H1 (cell line): ENCODE measurements around the gene RIMBP2. TPM values are rescaled to one million over a fixed set of nuclear protein-coding genes. Genes with fewer than 3 reads are reported as not detected.

ENCODE experiments used
- CTCF ChIA-PET: fragments of 300-600 bp; sonication (Branson Sonifier 250); formaldehyde crosslinking; loops from one replicate; lab custom pipeline; 2021; ENCODE audit not compliant: partially characterized antibody; lab: Charles Lee
- POLR2A ChIA-PET: fragments of 300-600 bp; sonication (Branson Sonifier 250); formaldehyde crosslinking; loops from one replicate; lab custom pipeline; 2021; ENCODE audit warnings: inconsistent platforms; ENCODE audit not compliant: partially characterized antibody; lab: Charles Lee
- DNase-seq, 2 experiments: peaks; one replicate each; pipeline versions ENCODE4 v3.0.0 to v3.0.0-alpha.2; 2010 to 2022; ENCODE audit warnings: low spot score in 2 of 2, low read depth in 1 of 2, mixed read lengths in 1 of 2
- FAIRE-seq: peaks from 2 replicates; lab custom pipeline; 2011; peaks lifted over from hg19 to GRCh38; lab: Jason Lieb, UNC
- H2AFZ ChIP-seq: 2 replicates; pipeline ENCODE4 v1.8.1; 2012; ENCODE audit warnings: low read length, inconsistent platforms
- H2AK5ac ChIP-seq: 2 replicates; pipeline ENCODE4 v1.6.1; 2013; ENCODE audit warnings: low read depth, low read length
- H2BK120ac ChIP-seq: replicated peaks from 2 replicates; pipeline ENCODE3; 2013; ENCODE audit warnings: low read depth, low read length, inconsistent platforms
- H2BK12ac ChIP-seq: 2 replicates; pipeline ENCODE4 v1.6.1; 2013; ENCODE audit warnings: low read depth, low read length
- H2BK15ac ChIP-seq: 2 replicates; pipeline ENCODE4 v1.6.1; 2013; ENCODE audit warnings: low read length
- H2BK20ac ChIP-seq: 2 replicates; pipeline ENCODE4 v1.6.1; 2013; ENCODE audit warnings: low read length
- H2BK5ac ChIP-seq: 2 replicates; pipeline ENCODE4 v1.6.1; 2013; ENCODE audit warnings: low read depth, low read length
- H3K14ac ChIP-seq: 2 replicates; pipeline ENCODE4 v1.6.1; 2013; ENCODE audit warnings: inconsistent platforms; ENCODE audit not compliant: insufficient read length
- H3K18ac ChIP-seq: 2 replicates; pipeline ENCODE4 v1.6.1; 2013; ENCODE audit warnings: low read length; ENCODE audit errors: extremely low read depth
- H3K23ac ChIP-seq: 2 replicates; pipeline ENCODE4 v1.6.1; 2013; ENCODE audit warnings: inconsistent platforms; ENCODE audit not compliant: insufficient read length
- H3K23me2 ChIP-seq: 2 replicates; pipeline ENCODE4 v1.6.1; 2013; ENCODE audit warnings: low read depth, low read length
- H3K27ac ChIP-seq: 2 replicates; pipeline ENCODE4 v1.6.1; 2011; ENCODE audit warnings: low read depth, low read length, inconsistent platforms
- H3K27me3 ChIP-seq, 4 experiments: replicated peaks in 1 of 4; 1 replicate in 1 of 4; 2 replicates in 3 of 4; pipeline versions ENCODE4 v1.6.1 to v1.8.1; 2011 to 2013; ENCODE audit warnings: low read length in 3 of 4, mild to moderate bottlenecking in 3 of 4, inconsistent platforms in 2 of 4, mixed read lengths in 2 of 4, moderate library complexity in 1 of 4; ENCODE audit not compliant: control insufficient read depth in 3 of 4, insufficient read depth in 3 of 4; ENCODE audit errors: extremely low read depth in 1 of 4
- H3K36me3 ChIP-seq, 4 experiments: 2 replicates each; pipeline versions ENCODE4 v1.6.1 to v1.8.1; 2011 to 2013; ENCODE audit warnings: mild to moderate bottlenecking in 4 of 4, low read length in 3 of 4, moderate library complexity in 2 of 4, control low read depth in 1 of 4, inconsistent platforms in 1 of 4; ENCODE audit not compliant: insufficient read depth in 4 of 4, control insufficient read depth in 2 of 4
- H3K4ac ChIP-seq: replicated peaks from 2 replicates; pipeline ENCODE3; 2013; ENCODE audit warnings: low read length, low read depth, mixed read lengths, inconsistent platforms; ENCODE audit not compliant: insufficient read length
- H3K4me1 ChIP-seq, 4 experiments: replicated peaks in 1 of 4; 1 replicate in 1 of 4; 2 replicates in 3 of 4; pipeline versions ENCODE4 v1.6.1 to v1.8.1; 2011 to 2013; ENCODE audit warnings: low read length in 3 of 4, inconsistent platforms in 2 of 4, mixed read lengths in 1 of 4; ENCODE audit not compliant: insufficient read depth in 4 of 4, control insufficient read depth in 3 of 4
- H3K4me2 ChIP-seq, 2 experiments: 2 replicates each; pipeline versions ENCODE4 v1.6.1 to v1.8.1; 2011 to 2013; ENCODE audit warnings: low read depth in 2 of 2, low read length in 2 of 2, control low read depth in 1 of 2, inconsistent platforms in 1 of 2, mild to moderate bottlenecking in 1 of 2; ENCODE audit not compliant: insufficient read depth in 1 of 2
- H3K4me3 ChIP-seq, 4 experiments: fragments of 200-600, 300-600 bp in 1 of 4; sonication (generic), shearing (Covaris generic), sonication (Bioruptor Twin) in 1 of 4; 2 replicates each; pipeline versions ENCODE4 v1.5.1 to v1.8.1; 2011 to 2016; ENCODE audit warnings: low read length in 4 of 4, low read depth in 3 of 4, control low read depth in 2 of 4, inconsistent platforms in 2 of 4, mild to moderate bottlenecking in 2 of 4, mixed read lengths in 1 of 4, moderate library complexity in 1 of 4; ENCODE audit not compliant: insufficient read depth in 2 of 4; ENCODE audit errors: extremely low read depth in 1 of 4
- H3K56ac ChIP-seq: replicated peaks from 2 replicates; pipeline ENCODE3; 2013; ENCODE audit warnings: low read depth, mild to moderate bottlenecking, mixed read lengths, low read length, inconsistent platforms; ENCODE audit not compliant: insufficient read length
- H3K79me1 ChIP-seq: 2 replicates; pipeline ENCODE4 v1.6.1; 2013; ENCODE audit warnings: low read depth, low read length, control low read depth
- H3K79me2 ChIP-seq, 2 experiments: 2 replicates each; pipeline versions ENCODE4 v1.6.1 to v1.8.1; 2012 to 2013; ENCODE audit warnings: low read length in 2 of 2, mild to moderate bottlenecking in 2 of 2, inconsistent platforms in 1 of 2; ENCODE audit not compliant: insufficient read depth in 2 of 2, control insufficient read depth in 1 of 2
- H3K9ac ChIP-seq, 4 experiments: replicated peaks in 1 of 4; 1 replicate in 1 of 4; 2 replicates in 3 of 4; pipeline versions ENCODE4 v1.6.1 to v1.8.1; 2011 to 2013; ENCODE audit warnings: low read depth in 3 of 4, low read length in 3 of 4, control low read depth in 2 of 4, mild to moderate bottlenecking in 2 of 4, moderate library complexity in 2 of 4, inconsistent platforms in 1 of 4; ENCODE audit errors: extremely low read depth in 1 of 4
- H3K9me3 ChIP-seq, 2 experiments: 2 replicates each; pipeline versions ENCODE4 v1.6.1 to v1.8.1; 2012 to 2013; ENCODE audit warnings: mild to moderate bottlenecking in 2 of 2, moderate library complexity in 2 of 2, control low read depth in 1 of 2, inconsistent platforms in 1 of 2, low read depth in 1 of 2, low read length in 1 of 2, mixed read lengths in 1 of 2; ENCODE audit not compliant: insufficient read depth in 2 of 2
- H4K20me1 ChIP-seq, 2 experiments: replicated peaks in 1 of 2; 2 replicates each; pipeline versions ENCODE3 to v1.8.1; 2011 to 2013; ENCODE audit warnings: inconsistent platforms in 2 of 2, low read length in 2 of 2, mild to moderate bottlenecking in 1 of 2; ENCODE audit not compliant: insufficient read depth in 2 of 2, control insufficient read depth in 1 of 2
- H4K5ac ChIP-seq: 2 replicates; pipeline ENCODE4 v1.6.1; 2013; ENCODE audit warnings: low read length, low read depth, mixed read lengths, inconsistent platforms; ENCODE audit not compliant: insufficient read length
- H4K8ac ChIP-seq: 2 replicates; pipeline ENCODE4 v1.8.0; 2013; ENCODE audit warnings: mild to moderate bottlenecking, moderate library complexity, low read length, inconsistent platforms; ENCODE audit not compliant: insufficient read depth; ENCODE audit errors: extremely low read depth
- H4K91ac ChIP-seq: replicated peaks from 2 replicates; pipeline ENCODE3; 2013; ENCODE audit warnings: low read length, mixed read lengths, inconsistent platforms; ENCODE audit not compliant: insufficient read length
- CHD1 ChIP-seq: IDR thresholded peaks from 2 replicates; pipeline ENCODE4 v1.6.1; 2012; ENCODE audit warnings: low read depth, low read length, improper control_type of control experiment
- CHD2 ChIP-seq: IDR thresholded peaks from 2 replicates; pipeline ENCODE4 v1.6.1; 2012; ENCODE audit warnings: low read length, improper control_type of control experiment
- CTBP2 ChIP-seq: IDR thresholded peaks from 2 replicates; pipeline ENCODE4 v1.7.0; 2011; ENCODE audit warnings: borderline replicate concordance, mild to moderate bottlenecking, moderate library complexity, mixed read lengths, low read length; ENCODE audit not compliant: insufficient read depth, insufficient read length
- HDAC2 ChIP-seq, 2 experiments: fragments of 300-600 bp in 1 of 2; sonication (generic) in 1 of 2; IDR thresholded peaks; 2 replicates each; pipeline ENCODE4 v1.6.1; 2011 to 2012; ENCODE audit warnings: low read depth in 2 of 2, low read length in 2 of 2, mild to moderate bottlenecking in 2 of 2, moderate library complexity in 2 of 2, borderline replicate concordance in 1 of 2, inconsistent platforms in 1 of 2
- JUN ChIP-seq: IDR thresholded peaks from 2 replicates; pipeline ENCODE4 v1.6.1; 2011; ENCODE audit warnings: low read depth, mild to moderate bottlenecking, improper control_type of control experiment, low read length
- POLR2A ChIP-seq, 2 experiments: IDR thresholded peaks; 1 replicate in 1 of 2; 2 replicates in 1 of 2; pipeline ENCODE4 v1.6.1; 2011; ENCODE audit warnings: low read depth in 2 of 2, low read length in 2 of 2, mild to moderate bottlenecking in 2 of 2; ENCODE audit errors: control extremely low read depth in 1 of 2
- RAD21 ChIP-seq, 2 experiments: IDR thresholded peaks in 1 of 2; conservative IDR thresholded peaks in 1 of 2; 2 replicates each; pipeline ENCODE4 v1.6.1; 2011; ENCODE audit warnings: low read depth in 2 of 2, low read length in 2 of 2, improper control_type of control experiment in 1 of 2, inconsistent platforms in 1 of 2, mild to moderate bottlenecking in 1 of 2, moderate library complexity in 1 of 2
- SIX5 ChIP-seq: IDR thresholded peaks from 2 replicates; pipeline ENCODE4 v1.6.1; 2011; ENCODE audit warnings: mild to moderate bottlenecking, low read depth, low read length
- TBP ChIP-seq: IDR thresholded peaks from 2 replicates; pipeline ENCODE4 v1.6.1; 2011; ENCODE audit warnings: low read depth, low read length, improper control_type of control experiment
- TCF12 ChIP-seq: IDR thresholded peaks from 2 replicates; pipeline ENCODE4 v1.6.1; 2011; ENCODE audit warnings: low read depth, mild to moderate bottlenecking, low read length
- USF2 ChIP-seq: IDR thresholded peaks from 2 replicates; pipeline ENCODE4 v1.6.1; 2011; ENCODE audit warnings: low read length, improper control_type of control experiment
- YY1 ChIP-seq: IDR thresholded peaks from 2 replicates; pipeline ENCODE4 v1.6.1; 2011; ENCODE audit warnings: low read depth, mild to moderate bottlenecking, low read length
- ZNF274 ChIP-seq: IDR thresholded peaks from 2 replicates; pipeline ENCODE4 v1.7.0; 2012; ENCODE audit warnings: low read length, borderline replicate concordance; ENCODE audit errors: extremely low read depth
- WGBS, 2 experiments: shearing (Covaris generic) in 1 of 2; methylation state at CpG; one replicate each; pipeline versions ENCODE4 v1.1.6 to v1.1.7; 2013 to 2015; ENCODE audit warnings: low lambda C conversion rate in 2 of 2, mixed read lengths in 2 of 2, inconsistent platforms in 1 of 2, low coverage in 1 of 2, missing lambda C conversion rate in 1 of 2; ENCODE audit not compliant: insufficient replicate concordance in 2 of 2, insufficient coverage in 1 of 2, insufficient read length in 1 of 2; ENCODE audit errors: extremely low coverage in 1 of 2, missing lambda C conversion rate in 1 of 2; 5-methylcytosine and 5-hydroxymethylcytosine counted together
- polyA plus RNA-seq, 7 experiments: library from polyadenylated mRNA; depleted of rRNA in 3 of 7; stranded (reverse) in 5 of 7; unstranded in 2 of 7; fragments of >200 nt in 5 of 7; fragments of 200-250 nt in 2 of 7; gene quantifications; 1 replicate in 5 of 7; 2 replicates in 1 of 7; 4 replicates in 1 of 7; pipeline versions ENCODE4 v1.2.1 to v1.2.3, GENCODE V29; 2011 to 2013; ENCODE audit warnings: missing spikeins in 2 of 7, mixed read lengths in 2 of 7
- total RNA-seq: library from RNA; stranded (reverse); fragmentation: NEBNext Ultra II Directional; extraction: Animal tissue kit (Norgen Biotek cat#: 25700); gene quantifications from 2 replicates; pipeline ENCODE4 v1.2.1, GENCODE V29; 2021

RIMBP2 gene
- total and polyA plus RNA-seq, 2 of the 8 experiments (the other 6 are each of a cell fraction or from before 2014, with no cell fraction given), result 0.18 to 0.65 TPM

GRCh38 chr12:130650131-130650530 is 66.0 kb downstream of the RIMBP2 start:
- H2AK5ac ChIP-seq, result no peak overlapping the region
- 0 out of 2 replicates have a peak overlapping the region, but pooled peaks have one; percentile 29 for H2BK15ac ChIP-seq
- no peak overlapping the region for H3K56ac ChIP-seq
- H3K36me3 ChIP-seq, result no peaks in the 10 kb centered on the region
- POLR2A ChIA-PET, result interaction anchor here (1.2 kb wide), 1 partner anchor 16 kb away, joined by 3 read pairs; no protein-coding TSS in a partner anchor
- H3K4me2 ChIP-seq, result no peak overlapping the region
- H3K9ac ChIP-seq, result no peak overlapping the region
- no peak overlapping the region for H3K14ac ChIP-seq
- no peak overlapping the region for H3K18ac ChIP-seq
- no peaks in the 10 kb centered on the region for H3K23me2 ChIP-seq
- no peaks in the 10 kb centered on the region for H4K20me1 ChIP-seq
- H2BK12ac ChIP-seq, result no peak overlapping the region
- no peak overlapping the region for H2BK20ac ChIP-seq
- H4K8ac ChIP-seq, result peak overlapping the region; percentile 53; the same call in 1 of the 2 replicates
- 79% methylated on average over 9 of the region's 9 CpGs; no CpG with 5 or more reads in 1 of the 2 experiments for WGBS, 2 experiments
- no peaks in the 10 kb centered on the region for H3K79me2 ChIP-seq
- no peak overlapping the region for H2BK120ac ChIP-seq
- no peak overlapping the region for H3K4me3 ChIP-seq
- H2BK5ac ChIP-seq, result no peak overlapping the region
- H2AFZ ChIP-seq, result 0 out of 2 replicates have a peak overlapping the region, but pooled peaks have one; percentile 58
- no peak overlapping the region for H3K4ac ChIP-seq
- H3K23ac ChIP-seq, result no peak overlapping the region
- CTCF ChIA-PET, result interaction anchor here (0.7 kb wide), 1 partner anchor 157 kb away, joined by 3 read pairs; no protein-coding TSS in a partner anchor
- no peaks in the 10 kb centered on the region for H3K79me1 ChIP-seq
- no peak overlapping the region for H3K27ac ChIP-seq
- H4K91ac ChIP-seq, result no peak overlapping the region
- DNase-seq, result no peak
- H3K9me3 ChIP-seq, result peaks cover 0 to 2% of the 10 kb centered on the region in 2 experiments; a peak in 1 of 4 replicates
- H3K27me3 ChIP-seq, result peaks cover 0 to 2% (median 0%) of the 10 kb centered on the region in 4 experiments; a peak in 1 of 7 replicates
- no peak for FAIRE-seq
- no peak overlapping the region for H4K5ac ChIP-seq
- peaks cover 3 to 4% (median 4%) of the 10 kb centered on the region in 4 experiments; a peak in 5 of 7 replicates for H3K4me1 ChIP-seq
- TF ChIP-seq RAD21 (IDR thresholded peaks at IDR 0.05 in 1 of 2, conservative IDR thresholded peaks at IDR 0.05 in 1 of 2; ENCODE audit: low read depth in 2 of 2, low read length in 2 of 2) (no peak), POLR2A (IDR thresholded peaks at IDR 0.05; ENCODE audit: control extremely low read depth in 1 of 2, low read depth in 2 of 2, low read length in 2 of 2) (no peak), CHD1 (no peak), HDAC2 (IDR thresholded peaks at IDR 0.05; ENCODE audit: borderline replicate concordance in 1 of 2, low read depth in 2 of 2, low read length in 2 of 2) (no peak), YY1 (no peak), CHD2 (no peak), SIX5 (no peak), JUN (no peak), TBP (no peak), USF2 (no peak), CTBP2 (no peak), TCF12 (no peak), ZNF274 (no peak)
